Glomerular visceral epithelial cell (primary cell): ENCODE measurements around the gene PASK.

Source experiments
- DNase-seq: peaks from one replicate; pipeline ENCODE4 v3.0.0-alpha.2; 2016; ENCODE audit errors: extremely low spot score

The PASK gene

DNA sequence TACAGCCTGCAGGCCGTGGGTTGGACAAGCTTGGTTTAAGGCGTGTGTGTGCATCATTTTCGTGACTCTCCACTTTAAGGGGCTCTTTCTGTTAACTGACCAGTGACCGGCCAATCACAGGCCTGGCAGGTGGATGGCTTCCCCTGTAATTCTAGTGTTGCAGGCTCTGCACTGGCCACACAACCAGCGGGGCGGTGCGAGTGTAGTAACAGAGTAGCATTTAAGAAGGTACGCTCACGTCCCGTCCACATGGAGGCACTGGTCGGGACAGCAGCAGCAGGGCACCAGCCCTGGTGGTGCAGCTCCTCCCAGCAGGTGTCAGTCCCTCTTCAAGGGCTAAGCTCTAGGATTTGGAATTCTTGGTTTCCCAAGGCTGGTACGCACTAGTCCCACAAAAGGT, 31.2 kb upstream of the PASK start:
- DNase-seq = no peak

DNA sequence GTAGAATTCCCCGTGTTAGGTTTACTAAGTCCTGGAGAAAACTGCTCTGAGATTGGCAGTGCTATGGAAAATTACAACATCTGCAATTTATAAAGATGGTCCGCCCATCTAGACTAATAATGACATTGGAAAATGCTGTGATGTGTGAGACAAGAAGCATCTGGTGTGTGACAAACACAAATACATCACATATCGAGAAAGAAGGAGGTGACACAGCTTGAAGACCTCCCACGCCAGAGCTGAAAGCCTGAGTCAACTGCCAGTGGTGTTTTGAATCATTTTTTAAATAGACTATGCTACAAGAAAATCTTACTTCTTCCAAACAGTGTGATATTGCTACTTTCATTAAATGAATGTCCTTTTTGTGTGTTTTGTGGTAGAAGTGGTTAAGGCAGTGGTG, 30.6 kb upstream of the PASK start:
- DNase-seq = no peak

DNA sequence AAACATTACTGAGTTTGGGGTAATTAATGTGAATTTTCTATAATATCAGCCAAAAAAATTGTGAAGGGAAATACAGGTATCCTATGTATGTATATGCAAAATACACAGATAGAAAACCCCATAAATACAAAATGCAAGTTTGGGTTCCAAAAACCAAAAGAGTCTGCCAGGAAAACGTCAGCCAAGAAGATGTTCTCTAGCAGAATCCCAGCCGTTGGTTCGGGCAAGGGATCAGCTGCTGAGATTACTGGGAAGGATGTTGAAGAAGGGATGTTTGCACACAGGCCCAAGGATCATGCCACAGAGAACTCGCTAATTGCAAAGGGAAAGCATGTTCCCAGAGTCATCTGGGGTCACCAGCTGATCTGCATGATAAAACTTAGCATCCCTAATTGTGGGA, 29.7 kb upstream of the PASK start:
- DNase-seq = no peak

DNA sequence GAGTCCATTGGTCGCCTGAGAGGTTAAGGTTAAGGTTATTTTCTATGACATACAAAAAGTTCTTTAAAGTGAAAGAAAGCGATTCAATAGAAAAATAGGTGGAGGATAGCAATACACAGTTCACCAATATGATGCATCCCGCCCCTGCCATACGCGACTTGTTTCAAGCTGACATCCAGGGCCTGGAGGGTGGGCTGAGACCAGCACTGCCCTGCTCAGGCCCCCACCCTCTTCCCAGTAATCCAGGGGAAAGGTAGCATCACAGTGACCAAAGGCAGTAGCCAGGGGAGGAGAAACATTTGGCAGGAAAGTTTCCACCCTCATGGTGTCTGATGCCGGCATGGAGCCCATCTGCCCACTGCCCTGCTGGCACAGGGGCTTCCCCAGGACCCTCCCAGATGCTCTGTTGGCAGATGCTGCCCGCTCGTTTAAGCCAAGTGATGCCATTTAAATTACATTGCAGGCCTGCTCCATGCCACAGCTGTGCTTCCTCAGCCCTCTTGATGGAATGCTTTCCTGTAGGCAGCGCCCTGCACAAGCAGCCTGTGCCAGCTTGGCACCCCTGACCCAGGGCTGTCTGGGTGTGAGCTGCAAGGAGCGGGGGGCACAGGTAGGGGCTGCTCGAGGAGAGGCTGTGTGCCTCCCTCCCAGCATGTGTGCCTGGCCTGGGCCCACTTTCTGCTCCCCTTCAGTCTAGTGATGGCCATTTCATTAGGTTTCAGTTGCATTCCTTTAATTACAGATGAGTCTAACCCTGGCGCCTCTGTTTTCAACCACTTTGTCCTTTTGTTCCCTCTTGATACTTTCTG, 28.5 kb upstream of the PASK start:
- no peak for DNase-seq

DNA sequence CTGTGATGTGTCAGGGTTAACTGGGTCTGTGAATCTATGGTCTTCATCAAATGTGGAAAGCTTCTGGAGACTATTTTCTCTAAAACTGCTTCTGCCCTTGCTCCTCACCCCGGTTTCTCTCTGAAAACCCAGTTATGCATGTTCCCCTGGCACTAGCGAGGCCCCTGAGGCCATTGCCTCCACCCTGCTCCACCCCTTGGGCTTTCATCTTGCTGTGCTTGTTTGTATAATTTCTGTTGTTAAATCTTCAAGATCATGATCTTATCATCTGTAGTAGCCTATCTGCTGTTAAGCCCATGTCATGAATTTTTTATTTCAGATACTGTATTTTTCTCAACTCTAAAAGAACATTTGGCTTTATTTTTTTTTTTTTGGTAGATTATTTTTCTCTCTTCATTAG, 24.3 kb upstream of the PASK start:
- no peak for DNase-seq

DNA sequence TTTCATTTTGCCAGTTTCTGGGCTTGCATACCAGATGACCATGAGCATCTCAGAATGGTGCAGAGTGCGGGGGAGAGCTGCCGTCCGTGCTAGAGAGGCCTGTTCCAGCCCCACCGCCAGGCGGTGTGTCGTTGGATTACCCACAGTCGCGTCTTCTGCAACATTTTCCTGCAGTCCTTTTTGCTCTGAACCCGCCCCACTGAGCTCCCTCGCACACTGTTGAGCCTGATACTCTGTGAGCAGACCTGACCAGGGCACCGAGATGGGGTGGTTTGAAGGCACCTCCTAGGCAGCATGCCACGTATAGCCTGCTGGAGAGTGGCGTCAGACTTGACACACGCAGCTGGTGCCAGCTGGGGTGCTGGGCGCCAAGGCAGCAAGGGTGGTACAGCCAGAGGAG, 19.1 kb upstream of the PASK start:
- DNase-seq = no peak

DNA sequence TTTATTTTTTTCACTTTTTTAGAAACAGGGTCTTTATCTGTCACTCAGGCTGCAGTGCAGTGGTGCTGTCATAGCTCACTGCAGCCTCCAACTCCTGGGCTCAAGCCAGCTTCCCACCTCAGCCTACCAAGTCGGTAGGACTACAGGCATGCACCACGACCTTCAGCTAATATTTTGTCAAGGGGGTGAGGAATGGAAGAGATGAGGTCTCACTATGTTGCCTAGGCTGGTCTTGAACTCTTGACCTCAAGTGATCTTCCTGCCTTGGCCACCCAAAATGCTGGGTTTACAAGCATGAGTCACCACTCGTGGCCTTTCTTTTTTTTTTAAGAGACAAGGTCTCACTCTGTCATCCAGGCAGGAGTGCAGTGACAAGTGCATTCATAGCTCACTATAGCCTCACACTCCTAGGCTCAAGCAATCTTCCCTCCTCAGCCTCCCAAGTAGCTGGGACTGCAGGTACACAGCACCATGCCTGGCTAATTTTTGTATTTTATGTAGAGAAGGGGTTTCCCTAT, 14.4 kb upstream of the PASK start:
- DNase-seq = no peak

DNA sequence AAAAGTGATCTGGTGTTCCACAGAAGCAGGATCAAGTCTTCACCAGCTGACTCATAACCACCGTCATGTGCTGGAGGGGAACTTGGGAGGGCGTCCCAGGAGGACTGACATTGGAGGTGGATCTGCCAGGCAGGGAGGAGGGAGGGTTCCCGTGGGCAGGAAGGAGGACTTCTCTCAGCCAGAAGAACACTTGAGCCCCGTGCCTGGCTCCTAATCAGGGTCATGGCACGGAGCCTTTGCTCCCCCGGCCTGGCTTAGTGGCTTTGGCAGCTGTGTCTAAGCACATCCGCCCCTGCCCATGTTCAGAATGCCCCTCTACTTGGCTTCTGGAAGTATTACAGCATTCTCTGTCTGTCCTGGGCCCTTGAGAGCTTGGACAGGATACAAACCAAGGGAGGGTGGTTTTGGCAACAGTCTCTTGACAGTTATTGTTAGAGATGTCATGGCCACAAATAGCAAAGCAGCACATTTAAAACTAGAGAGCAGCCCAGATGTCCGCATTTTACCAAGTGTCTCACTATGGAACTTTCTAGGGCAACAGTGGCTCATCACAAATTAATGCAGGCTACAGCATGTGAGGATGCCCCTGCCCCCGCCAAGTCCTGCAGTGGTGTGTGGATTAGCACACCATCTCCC, 12.5 kb upstream of the PASK start:
- peak; percentile 25 for DNase-seq

DNA sequence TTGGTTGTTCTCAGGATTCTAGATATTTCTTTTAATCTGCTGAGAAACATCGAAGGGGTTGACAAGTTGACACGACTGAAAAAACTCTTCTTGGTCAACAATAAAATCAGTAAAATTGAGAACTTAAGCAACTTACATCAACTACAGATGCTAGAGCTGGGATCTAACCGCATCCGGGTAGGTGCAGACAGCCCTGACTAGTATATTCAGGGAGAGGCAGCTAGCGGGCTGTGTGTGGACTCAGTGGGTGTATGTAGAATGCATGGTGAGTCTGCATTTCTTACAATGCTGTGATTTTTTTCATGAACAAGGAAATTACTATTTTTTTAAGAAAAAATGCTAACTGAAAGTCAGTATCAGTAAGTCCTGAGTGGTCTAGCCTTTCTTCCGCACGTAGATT, 11.0 kb upstream of the PASK start:
- no peak for DNase-seq

DNA sequence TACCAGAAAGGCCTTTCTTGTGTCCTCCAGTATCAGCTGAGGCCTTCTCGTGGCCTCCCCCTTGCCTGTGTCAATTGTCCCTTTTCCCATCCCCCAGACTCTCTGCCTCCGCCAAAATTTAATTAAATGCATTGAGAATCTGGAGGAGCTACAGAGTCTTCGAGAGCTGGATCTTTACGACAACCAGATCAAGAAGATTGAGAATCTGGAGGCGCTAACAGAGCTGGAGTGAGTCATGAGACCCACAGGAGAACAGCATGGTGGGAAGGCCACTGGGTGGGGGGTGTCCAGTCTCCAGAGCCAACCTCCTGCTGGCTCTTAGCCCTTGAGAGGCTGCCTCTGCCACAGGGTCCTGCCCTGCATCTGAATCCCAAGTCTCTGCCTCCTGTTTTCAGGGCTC, 9.8 kb upstream of the PASK start:
- DNase-seq = no peak

DNA sequence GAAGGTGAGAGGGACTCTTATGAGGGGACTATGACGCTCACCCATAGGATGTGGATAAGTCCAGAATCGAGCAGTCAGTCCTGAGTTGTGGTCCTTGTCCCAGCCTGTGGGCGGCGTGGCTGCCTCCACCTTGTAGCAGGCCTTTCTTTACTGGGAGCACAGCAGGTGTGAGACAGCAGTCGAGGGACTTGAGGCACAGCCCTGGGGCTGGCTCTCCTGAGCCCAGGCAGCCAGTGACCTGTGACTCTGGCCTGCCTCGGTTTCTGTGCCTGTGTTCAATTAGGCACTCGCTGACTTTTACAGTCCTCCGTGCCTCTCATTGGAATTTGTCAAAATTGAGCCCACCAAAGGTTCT, 9.3 kb upstream of the PASK start:
- DNase-seq = no peak

DNA sequence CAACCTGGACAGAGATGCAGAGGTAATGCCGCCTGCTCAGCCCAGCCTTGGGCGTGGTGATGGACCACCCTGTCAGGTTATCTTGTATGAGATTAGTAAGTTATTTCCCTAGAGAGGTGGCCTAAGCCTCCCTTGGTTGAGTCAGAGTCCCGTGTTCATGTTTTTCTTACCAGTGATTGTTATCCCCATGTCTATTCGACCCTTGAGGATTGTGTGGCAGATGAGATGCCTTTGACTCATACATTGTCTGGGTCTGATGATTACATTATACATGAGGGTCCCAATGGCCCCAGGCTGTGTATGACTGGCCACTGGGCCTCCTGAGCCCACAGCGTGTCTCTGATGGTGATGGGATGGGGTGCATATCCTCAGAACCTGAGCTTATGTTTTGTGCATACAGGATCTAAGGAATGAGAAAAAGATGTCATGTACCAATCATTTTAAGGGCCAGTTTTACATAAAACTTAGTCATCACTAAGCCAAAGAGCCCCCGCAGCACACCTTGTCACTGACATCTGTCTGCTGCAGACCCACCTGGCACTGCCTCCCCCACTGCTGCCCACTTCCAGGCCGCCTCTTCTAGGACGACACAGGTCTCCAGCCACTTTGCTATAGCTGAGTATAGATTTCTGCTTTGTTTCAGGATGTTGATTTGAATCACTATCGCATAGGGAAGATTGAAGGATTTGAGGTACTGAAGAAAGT, 8.7 kb upstream of the PASK start:
- peak; percentile 15 for DNase-seq

DNA sequence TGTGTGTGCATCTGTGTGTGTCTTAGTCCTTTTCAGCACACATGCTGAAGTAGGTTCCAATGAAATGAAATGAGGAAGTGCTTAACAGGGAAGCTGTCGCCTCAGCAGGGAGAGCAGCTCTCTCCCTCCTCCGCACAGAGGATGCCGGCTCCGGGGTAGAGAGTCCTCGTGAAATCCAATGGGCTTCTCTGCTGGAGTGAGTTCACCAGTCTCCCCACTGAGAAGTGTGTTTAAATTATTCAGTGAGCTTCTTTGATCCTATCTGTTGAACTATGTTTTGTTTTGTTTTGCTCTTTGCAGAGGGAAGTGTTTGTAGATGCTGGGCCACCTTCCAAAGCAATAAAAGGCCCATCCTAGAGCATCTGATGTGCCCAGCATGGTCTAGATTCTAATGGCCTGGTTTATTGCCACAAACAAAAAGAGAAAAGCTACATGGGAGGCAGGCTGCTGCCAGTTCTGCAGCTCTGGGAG, 7.7 kb upstream of the PASK start:
- no peak for DNase-seq

DNA sequence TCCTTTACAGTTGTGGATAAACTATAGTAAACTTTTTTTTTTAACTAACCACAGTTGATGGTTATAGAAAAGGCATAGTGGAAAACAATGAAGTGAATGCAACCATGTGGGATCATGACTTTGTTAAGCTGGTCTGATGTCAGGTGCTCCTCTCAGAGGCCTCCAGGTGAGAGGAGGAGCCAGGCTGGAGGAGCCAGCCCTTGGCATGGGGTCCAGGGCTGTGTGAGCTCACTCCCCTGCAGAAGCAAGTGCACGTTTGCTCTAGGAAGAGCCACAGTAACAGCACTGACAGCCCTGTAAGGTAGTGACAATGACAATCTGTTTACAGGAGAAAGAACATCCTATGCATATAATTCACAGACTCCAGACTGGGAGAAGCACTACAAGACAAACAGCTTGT, 6.7 kb upstream of the PASK start:
- DNase-seq = no peak

DNA sequence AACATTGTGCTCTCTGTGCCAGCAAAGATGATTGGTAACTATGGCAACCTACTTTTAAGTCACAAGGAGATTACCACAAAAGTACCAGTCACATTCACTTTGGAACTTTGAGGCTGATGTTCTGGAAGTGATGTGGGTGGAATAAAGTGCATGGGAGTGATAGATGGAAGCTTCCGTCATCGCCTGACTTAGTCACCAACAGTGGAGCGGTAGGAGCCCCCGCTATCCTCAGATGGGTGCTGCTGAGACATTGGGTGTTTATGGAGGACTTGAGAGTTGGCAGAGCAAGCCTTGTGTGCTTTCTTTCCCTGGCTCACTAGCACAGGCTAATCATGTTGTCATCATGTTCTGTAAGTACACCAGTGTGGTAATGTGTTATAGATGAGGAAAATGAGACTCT, 5.6 kb upstream of the PASK start:
- DNase-seq = no peak

DNA sequence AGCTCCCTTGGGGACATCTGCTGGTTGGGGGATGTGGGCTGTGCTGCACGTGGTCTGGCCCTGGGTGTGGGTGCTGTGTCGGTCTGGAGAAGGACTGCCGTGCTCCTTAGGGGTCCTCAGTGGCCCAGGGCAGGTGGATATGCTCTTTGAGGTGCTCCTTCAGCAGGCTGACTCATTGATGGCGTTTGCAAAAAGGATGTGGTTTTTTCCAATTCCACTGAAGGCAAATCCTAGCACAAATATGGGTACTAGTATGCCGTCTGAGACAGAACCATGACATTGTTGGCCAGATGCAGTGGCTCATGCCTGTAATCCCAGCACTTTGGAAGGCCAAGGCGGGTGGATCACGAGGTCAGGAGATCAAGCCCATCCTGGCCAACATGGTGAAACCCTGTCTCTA, 4.3 kb upstream of the PASK start:
- DNase-seq = peak; percentile 30

DNA sequence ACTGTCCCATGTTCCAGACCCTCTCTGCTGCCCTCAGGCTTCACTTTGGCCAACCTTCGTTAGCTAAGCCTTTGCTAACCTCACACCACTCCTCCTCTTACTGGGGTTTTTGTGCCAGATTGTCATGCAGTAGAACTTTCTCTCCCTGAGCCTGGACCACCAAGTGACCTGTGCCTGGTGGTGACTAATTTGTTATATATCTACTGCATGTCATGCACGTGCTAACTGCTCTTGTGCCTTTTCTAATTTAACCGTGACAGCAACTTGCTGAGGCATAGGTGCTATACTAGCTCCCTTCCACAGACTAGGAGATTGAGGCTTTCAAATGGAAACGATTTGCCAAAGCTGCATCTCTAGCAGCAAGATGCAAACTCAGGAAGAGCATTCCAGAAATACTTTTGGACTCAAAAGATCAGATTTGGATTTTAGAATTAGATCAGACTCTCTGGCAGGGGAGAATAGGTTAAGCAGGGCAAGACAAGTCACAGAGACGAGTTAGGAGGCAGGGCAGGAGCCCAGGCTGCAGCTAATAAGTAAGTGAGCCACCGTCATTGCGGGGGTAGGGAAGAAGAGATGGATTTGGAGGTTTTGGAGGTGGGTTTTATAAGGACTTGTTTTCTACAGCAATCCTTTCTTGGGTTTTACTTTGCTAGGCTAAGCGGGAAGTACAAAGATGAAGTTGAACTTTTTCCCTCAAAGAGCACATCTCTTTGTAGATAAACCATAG, 2.8 kb upstream of the PASK start:
- DNase-seq = no peak

DNA sequence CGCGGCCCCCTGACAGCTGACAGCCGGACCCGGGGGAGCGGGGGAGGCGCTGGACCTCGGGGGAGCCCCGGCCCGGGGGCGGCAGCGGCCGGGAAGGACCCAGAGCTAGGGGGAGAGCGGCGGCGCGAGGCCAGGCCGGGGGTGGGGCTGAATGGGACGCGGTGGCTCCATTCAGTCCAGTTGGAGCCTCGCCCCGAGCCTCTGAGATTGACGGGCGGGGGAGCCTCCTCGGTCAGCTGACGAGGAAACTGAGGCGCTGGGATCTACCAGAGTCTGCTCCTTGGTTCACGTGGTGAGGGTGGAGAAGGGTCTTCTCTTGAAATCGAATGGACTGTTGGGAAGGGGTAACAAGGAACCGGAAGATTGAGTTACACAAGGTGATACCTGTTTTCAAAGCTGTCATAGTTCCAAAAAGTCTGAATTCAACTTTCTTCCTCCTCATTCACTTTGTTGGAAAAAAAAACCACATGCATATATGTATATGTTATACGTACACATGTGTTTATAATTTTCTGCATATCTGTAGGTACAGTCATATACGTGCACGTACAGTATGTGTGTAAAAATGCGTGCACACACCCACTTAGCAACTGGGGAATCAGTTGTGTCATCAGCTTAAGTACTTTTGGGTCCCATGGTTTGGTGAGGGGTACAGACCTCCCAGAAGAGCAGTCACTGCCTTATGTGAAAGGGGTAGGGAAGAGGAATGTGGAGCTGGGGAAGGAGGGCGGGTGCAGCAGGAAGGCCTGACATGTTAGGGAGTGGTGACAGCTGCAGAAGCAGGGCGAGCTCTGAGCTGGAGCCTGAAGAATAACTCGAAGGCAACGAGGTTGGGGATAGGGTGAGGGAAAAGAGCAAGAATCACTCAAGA, 1.6 kb upstream of the PASK start:
- DNase-seq = no peak

DNA sequence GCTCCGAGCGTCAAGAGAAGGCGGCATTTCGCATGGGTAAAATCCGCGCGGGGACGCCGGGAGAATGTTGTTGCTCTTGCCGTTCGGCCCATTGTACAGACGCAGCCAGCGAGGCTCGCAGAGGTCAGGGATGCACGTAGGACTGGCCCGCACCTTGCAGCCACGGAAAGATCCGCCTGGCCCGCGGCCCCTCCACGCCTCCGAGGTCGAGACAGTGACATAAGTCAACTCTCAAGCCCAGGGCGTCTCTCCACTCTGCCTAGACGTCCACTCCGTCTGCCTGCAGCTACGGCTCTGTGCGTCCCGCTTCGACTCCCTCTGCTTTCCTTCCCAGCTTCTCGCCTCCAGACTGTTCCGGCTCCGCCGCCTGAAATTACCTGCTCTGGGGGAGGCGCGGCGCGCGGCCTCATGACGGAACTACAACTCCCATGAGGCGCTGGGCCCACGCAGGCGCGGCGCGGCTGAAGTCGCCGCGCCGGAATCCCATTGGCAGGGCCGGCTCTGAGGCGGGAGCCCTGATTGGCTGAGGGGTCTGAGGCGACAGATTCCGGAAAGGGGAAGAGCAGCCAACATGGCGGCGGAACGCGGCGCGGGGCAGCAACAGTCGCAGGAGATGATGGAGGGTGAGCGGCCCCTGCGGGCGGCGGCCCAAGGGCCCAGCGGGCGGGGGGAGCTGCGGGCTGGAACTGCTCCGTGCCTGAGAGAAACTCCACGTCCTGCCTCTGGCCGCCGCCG, 820 bp upstream of the PASK start, which contains the start of gene PPP1R7:
TSS of gene PPP1R7 (plus strand) at position 543 of the 735 bp plus-strand sequence. CDS start at position 572, 29 bp downstream.
- peak; percentile 96 for DNase-seq

DNA sequence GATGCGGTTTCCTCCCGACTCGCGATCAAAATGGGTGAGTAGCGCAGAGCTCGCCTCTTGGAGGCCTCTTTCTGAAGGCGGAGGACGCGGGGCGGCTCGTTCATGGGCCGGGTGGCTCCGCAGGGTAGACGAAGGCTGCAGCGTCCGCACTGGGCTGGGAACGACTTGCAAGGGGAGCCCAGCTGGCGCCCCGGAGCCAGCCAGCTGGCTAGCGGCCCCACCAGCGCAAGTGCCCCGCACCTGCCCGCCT, 328 bp upstream of the PASK start:
- no peak for DNase-seq

DNA sequence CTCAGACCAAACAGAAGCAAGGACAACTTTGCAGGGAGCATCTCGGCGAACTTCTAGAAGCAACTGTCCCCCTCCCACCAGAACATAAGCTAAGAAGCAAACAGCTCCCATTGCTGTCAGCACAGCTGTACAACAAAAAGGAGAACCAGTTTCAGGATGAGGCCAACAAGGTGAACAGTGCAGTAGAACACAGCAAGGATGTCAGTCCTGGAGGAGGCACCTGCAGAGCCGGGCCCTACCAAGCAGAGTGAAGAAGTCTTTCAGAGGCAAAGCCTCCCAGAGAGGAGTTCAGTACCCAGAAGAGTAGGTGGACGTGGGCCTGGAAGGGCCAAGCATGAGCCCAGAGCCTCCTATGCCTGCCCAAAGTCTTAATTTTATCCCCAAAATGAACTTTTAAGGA, 1.0 kb downstream of the PASK start:
- DNase-seq = no peak
